OCI-LY7 (cell line): ENCODE data around the gene TMIE. TPM values are rescaled to one million over a fixed set of nuclear protein-coding genes. Genes with fewer than 3 reads are reported as not detected.

Experiments
- BruUV-seq: library from RNA; stranded (reverse); fragments of 400-500 nt; replicated peaks from 2 replicates; lab custom pipeline; 2021; lab: Mats Ljungman, UMichigan
- CTCF ChIA-PET: fragments of 300-600 bp; sonication (Branson Sonifier 250); formaldehyde crosslinking; loops from one replicate; lab custom pipeline; 2022; ENCODE audit warnings: antibody characterized with exemption; ENCODE audit not compliant: unreplicated experiment; lab: Charles Lee
- POLR2A ChIA-PET: fragments of 300-600 bp; sonication (Branson Sonifier 250); formaldehyde crosslinking; loops from one replicate; lab custom pipeline; 2022; ENCODE audit warnings: antibody characterized with exemption; lab: Charles Lee
- DNase-seq: peaks from one replicate; pipeline ENCODE4 v3.0.0-alpha.2; 2015; ENCODE audit warnings: low spot score
- H2AFZ ChIP-seq: fragments of 200-600 bp; sonication (generic), shearing (Covaris generic); 2 replicates; pipeline ENCODE4 v1.6.1; 2014; ENCODE audit warnings: mild to moderate bottlenecking, antibody characterized with exemption, low read length, moderate library complexity
- H3K27ac ChIP-seq: fragments of 200-600 bp; sonication (generic); 2 replicates; pipeline ENCODE4 v1.5.1; 2014; ENCODE audit warnings: mixed run types, low read depth, mild to moderate bottlenecking, moderate library complexity, low read length, inconsistent platforms; ENCODE audit not compliant: poor library complexity, severe bottlenecking
- H3K36me3 ChIP-seq: fragments of 200-600 bp; sonication (generic); 2 replicates; pipeline ENCODE4 v1.6.1; 2014; ENCODE audit warnings: mild to moderate bottlenecking, antibody characterized with exemption, low read length, moderate library complexity, mixed read lengths; ENCODE audit not compliant: insufficient read depth
- H3K4me1 ChIP-seq: fragments of 200-600 bp; sonication (generic); 2 replicates; pipeline ENCODE4 v1.5.1; 2014; ENCODE audit warnings: mild to moderate bottlenecking, low read length; ENCODE audit not compliant: insufficient read depth, poor library complexity, severe bottlenecking
- H3K4me2 ChIP-seq: fragments of 200-600 bp; sonication (generic); 2 replicates; pipeline ENCODE4 v1.6.1; 2014; ENCODE audit warnings: mild to moderate bottlenecking, low read length
- H3K4me3 ChIP-seq: fragments of 200-600 bp; sonication (generic); 2 replicates; pipeline ENCODE4 v1.5.1; 2014; ENCODE audit warnings: mild to moderate bottlenecking, low read depth, low read length; ENCODE audit not compliant: poor library complexity, severe bottlenecking
- H3K79me2 ChIP-seq: fragments of 200-600 bp; sonication (generic); 2 replicates; pipeline ENCODE4 v1.6.1; 2016; ENCODE audit warnings: low read depth, mild to moderate bottlenecking, low read length, moderate library complexity, mixed read lengths; ENCODE audit not compliant: insufficient read depth
- H3K9me2 ChIP-seq: fragments of 200-600 bp; sonication (generic); 2 replicates; pipeline ENCODE4 v1.6.1; 2016; ENCODE audit warnings: mild to moderate bottlenecking, low read length, mixed read lengths; ENCODE audit not compliant: insufficient read depth
- H3K9me3 ChIP-seq: fragments of 200-600 bp; sonication (generic); 2 replicates; pipeline ENCODE4 v1.6.1; 2014; ENCODE audit warnings: mild to moderate bottlenecking, mixed run types, low read length, mixed read lengths
- H4K20me1 ChIP-seq: fragments of 200-600 bp; sonication (generic); 2 replicates; pipeline ENCODE4 v1.6.1; 2014; ENCODE audit warnings: mild to moderate bottlenecking, antibody characterized with exemption, low read length, moderate library complexity, mixed read lengths; ENCODE audit not compliant: insufficient read depth
- EZH2phosphoT487 ChIP-seq: fragments of 200-600 bp; sonication (generic); IDR thresholded peaks from 2 replicates; pipeline ENCODE4 v1.6.1; 2018; ENCODE audit warnings: low read depth, borderline replicate concordance, mild to moderate bottlenecking, mixed run types, antibody characterized with exemption, low read length, moderate library complexity, mixed read lengths
- intact Hi-C: fragments of 100-400 bp; cut with micrococcal nuclease; formaldehyde crosslinking; loops from one replicate; pipeline ENCODE4 v1.10.0; 2022; ENCODE audit not compliant: unreplicated experiment
- total RNA-seq, 2 experiments: library from RNA; depleted of rRNA in 1 of 2; stranded (reverse); fragments of >200 nt in 1 of 2; shearing (Covaris generic) in 1 of 2; gene quantifications; 2 replicates each; pipeline ENCODE4 v1.2.3, GENCODE V29; 2014 to 2022
- TF ChIP-seq, protein P1 (sequence below): fragments of 200-600 bp; sonication (generic); conservative IDR thresholded peaks from 2 replicates; pipeline ENCODE4 v1.5.1; 2014; ENCODE audit warnings: mild to moderate bottlenecking, antibody characterized with exemption, low read length, moderate library complexity, mixed read lengths

TMIE gene
- total RNA-seq, 2 experiments from 2014 or later = not detected

DNA sequence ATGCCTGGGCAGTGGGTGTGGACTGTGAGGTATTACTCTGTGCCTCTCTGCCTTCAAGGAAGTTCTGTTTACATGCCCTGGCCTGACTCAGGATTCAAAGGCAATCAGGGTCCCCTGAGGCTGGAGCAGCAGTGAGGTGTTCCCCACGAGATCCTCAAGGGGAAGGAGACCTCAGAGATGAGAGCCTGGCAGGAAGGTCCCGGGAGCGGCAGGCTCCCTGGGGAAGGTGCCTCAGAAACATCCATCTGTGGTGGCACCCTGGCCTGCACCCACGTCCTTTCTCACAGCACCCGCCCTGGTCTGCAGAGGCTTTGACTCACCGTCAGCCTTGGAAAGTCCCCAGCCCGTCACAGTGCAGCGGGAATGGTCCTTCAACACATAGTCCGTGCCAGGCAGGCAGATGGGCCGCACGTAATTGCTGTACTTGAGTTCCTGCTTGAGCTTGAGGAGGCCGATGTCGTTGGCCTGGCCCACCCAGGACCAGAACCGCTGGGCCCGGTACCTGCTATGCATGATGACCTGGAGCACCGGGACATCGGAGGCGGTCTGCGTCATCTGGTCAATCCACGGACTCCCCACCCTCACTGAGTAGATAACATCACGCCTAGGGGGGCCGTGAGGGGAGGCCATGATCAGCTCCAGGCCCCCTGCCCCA is 12.8 kb downstream of the TMIE start:
- no peak for DNase-seq
- no TSS peak for BruUV-seq
- Histone ChIP-seq H3K27ac (no peak overlapping the region), H3K4me1 (no peaks in the 10 kb centered on the region), H3K4me2 (no peak overlapping the region), H3K79me2 (no peaks in the 10 kb centered on the region), H4K20me1 (no peaks in the 10 kb centered on the region), H3K36me3 (no peaks in the 10 kb centered on the region), H3K9me2 (no peaks in the 10 kb centered on the region), H2AFZ (no peak overlapping the region), H3K4me3 (no peak overlapping the region), H3K9me3 (no peaks in the 10 kb centered on the region)
- TF ChIP-seq, protein P1, sequence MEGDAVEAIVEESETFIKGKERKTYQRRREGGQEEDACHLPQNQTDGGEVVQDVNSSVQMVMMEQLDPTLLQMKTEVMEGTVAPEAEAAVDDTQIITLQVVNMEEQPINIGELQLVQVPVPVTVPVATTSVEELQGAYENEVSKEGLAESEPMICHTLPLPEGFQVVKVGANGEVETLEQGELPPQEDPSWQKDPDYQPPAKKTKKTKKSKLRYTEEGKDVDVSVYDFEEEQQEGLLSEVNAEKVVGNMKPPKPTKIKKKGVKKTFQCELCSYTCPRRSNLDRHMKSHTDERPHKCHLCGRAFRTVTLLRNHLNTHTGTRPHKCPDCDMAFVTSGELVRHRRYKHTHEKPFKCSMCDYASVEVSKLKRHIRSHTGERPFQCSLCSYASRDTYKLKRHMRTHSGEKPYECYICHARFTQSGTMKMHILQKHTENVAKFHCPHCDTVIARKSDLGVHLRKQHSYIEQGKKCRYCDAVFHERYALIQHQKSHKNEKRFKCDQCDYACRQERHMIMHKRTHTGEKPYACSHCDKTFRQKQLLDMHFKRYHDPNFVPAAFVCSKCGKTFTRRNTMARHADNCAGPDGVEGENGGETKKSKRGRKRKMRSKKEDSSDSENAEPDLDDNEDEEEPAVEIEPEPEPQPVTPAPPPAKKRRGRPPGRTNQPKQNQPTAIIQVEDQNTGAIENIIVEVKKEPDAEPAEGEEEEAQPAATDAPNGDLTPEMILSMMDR = no peak
- TF ChIP-seq EZH2phosphoT487 = no peak
- POLR2A ChIA-PET = no interaction called here
- intact Hi-C loops = no loop called here
- CTCF ChIA-PET = no interaction called here

DNA sequence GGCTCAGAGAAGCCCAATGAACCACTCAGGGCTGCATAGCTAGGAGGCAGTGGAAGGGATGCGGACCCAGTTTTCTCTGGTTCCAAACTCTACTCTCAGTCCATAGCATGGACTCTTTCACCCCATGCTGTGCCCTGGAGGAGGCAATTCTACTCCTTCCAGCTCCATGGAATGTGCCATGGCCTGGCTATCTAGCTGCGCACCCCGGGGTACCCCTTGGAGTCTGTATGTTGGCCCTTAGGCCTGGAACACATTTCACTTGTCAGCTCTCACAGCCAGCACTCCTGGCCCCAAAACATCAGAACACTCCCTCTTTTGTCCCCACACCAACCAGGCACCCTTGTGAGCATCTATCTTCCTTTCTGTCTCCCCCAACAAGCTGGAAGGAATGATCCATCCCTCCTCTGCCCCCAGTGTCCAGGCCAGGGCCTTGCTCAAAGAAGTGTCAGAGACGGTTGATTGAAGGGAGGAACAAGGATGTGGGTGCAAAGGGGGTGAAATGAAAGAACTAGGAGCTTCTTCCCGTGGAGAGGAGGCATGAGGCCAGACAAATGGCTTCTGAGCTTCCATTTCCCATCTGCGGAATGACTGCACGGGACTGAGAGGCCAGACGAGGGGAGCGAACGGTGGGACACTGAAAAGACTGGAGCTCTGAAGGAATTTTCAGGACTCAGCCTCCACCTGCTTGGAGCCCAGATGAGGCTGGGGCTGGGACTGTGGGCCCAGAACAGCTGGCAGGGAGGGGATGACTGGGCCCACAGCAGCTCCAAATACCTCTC is 13.7 kb downstream of the TMIE start:
- BruUV-seq = no TSS peak
- POLR2A ChIA-PET = interaction anchor here (1.0 kb wide), 1 partner anchor 10 kb away, joined by 4 read pairs; no protein-coding TSS in a partner anchor

More for the DNA sequence above, 13.7 kb downstream of the TMIE start:
- Histone ChIP-seq H4K20me1 (no peaks in the 10 kb centered on the region), H3K36me3 (no peaks in the 10 kb centered on the region), H3K9me3 (no peaks in the 10 kb centered on the region), H3K9me2 (no peaks in the 10 kb centered on the region), H3K4me3 (no peak overlapping the region), H3K4me1 (no peaks in the 10 kb centered on the region), H3K4me2 (no peak overlapping the region), H3K27ac (no peak overlapping the region), H2AFZ (no peak overlapping the region), H3K79me2 (no peaks in the 10 kb centered on the region)
- CTCF ChIA-PET = interaction anchor here (0.6 kb wide), 1 partner anchor 11 kb away, joined by 4 read pairs; no protein-coding TSS in a partner anchor
- TF ChIP-seq EZH2phosphoT487 = no peak
- TF ChIP-seq, protein P1 = no peak
- intact Hi-C loops = no loop called here
- DNase-seq = no peak
